ENCODE results near the gene AATK. TPM values are rescaled to one million over a fixed set of nuclear protein-coding genes. Genes with fewer than 3 reads are reported as not detected.

Gene AATK
- 1.0 and 1.5 TPM in 2 replicates for total RNA-seq

DNA sequence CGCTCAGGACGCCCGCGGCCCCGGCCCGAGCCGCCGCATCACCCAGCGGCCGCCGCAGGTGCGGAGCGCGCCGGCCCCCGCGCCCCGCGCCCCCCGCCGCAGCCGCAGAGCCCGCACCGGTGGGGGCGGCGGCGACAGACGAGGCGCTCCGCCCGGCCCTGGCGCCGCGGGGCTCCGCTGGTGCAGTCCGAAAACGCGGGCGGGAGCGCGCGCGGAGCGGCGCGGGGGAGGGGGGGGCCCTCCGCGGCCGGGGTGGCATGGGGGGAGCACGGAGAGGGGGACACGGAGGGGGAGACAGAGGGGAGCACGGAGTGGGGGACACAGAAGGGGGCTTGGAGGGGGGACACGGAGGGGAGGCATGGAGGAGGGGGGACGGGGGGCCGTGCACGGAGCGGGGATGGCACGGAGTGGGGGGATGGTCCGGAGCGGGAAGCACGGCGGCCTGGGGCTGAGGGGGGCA, at the start of gene AATK:
AATK (minus strand) TSS at position 189 of the 460 bp plus-strand sequence. CDS start 229 bp downstream, outside the sequence.

DNA sequence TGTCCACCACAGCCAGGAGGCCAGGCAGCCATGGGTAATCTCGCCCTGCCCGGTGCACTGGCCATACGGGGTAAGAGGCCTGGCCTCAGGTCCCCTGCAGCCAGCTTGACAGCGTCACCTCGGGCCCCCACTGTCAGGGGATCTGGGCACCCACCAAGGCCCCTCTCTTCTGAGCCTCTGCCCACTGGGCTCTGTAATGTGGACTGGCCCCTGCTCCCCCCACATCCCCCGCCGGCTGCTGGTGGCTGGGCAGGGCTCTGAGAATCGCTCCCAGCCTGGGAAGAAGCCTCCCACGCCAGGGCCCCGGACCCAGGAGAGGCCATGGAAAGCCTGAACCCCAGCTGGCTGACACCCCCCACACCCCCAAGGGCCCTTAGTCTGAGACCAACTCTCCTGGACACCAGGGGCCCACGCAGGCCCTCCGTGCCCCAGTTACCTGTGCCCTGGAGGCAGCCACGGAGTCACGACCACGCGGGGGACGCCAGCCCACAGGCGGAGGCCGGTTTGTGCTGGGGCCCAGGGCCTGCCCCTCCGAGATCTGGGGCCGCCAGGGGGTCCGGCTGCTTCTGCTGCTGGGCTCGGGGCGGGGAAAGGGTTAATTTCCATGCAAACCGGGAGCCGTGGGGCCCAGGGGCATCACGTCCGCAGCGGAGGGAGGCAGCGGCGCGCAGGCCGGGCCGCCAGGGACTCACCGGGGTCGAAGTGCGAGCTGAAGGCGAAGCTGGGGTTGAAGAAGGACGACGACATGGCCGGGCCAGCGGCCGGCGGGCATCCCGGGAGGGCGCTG, 582 bp downstream of the AATK start, which contains the start of gene PVALEF:
PVALEF (plus strand) TSS at position 262 of the 787 bp plus-strand sequence. CDS start 15,720 bp downstream, outside the sequence.

Other genes with a start within 250 kb of the AATK start
- gene CHMP6, start 174.4 kb downstream of the AATK start, total RNA-seq: 13.6 and 17.9 TPM in 2 replicates
- gene BAIAP2, start 131.1 kb downstream of the AATK start, total RNA-seq: 6.6 and 15.9 TPM in 2 replicates
- gene PVALEF, start 714 bp downstream of the AATK start, total RNA-seq: not detected in 2 replicates
- gene CEP131, start 56.7 kb upstream of the AATK start, total RNA-seq: 6.1 and 7.6 TPM in 2 replicates
- 10.5 and 13.8 TPM in 2 replicates for gene TEPSIN, start 72.8 kb upstream of the AATK start, total RNA-seq
- gene NDUFAF8, start 73.1 kb upstream of the AATK start, total RNA-seq: 29.5 and 30.1 TPM in 2 replicates
- 132 and 163 TPM in 2 replicates for gene SLC38A10, start 129.1 kb upstream of the AATK start, total RNA-seq
- gene BAHCC1, start 229.2 kb upstream of the AATK start, total RNA-seq: 12.4 and 14.3 TPM in 2 replicates

Data from smooth muscle cell of the pulmonary artery (primary cell).